ENCODE results near the gene TTC33. TPM values are rescaled to one million over a fixed set of nuclear protein-coding genes. Genes with fewer than 3 reads are reported as not detected.

Gene TTC33
- total RNA-seq, 1 donor from 2014 or later, result 9.7 TPM

- Histone ChIP-seq H3K4me3 (ENCODE audit: low read depth, low read length) (no peak overlapping the region), H3K27me3 (ENCODE audit: control insufficient read depth, insufficient read depth, low read length) (no peaks in the 10 kb centered on the region), H3K36me3 (ENCODE audit: control insufficient read depth, insufficient read depth, low read length) (no peaks in the 10 kb centered on the region)
- no peak for TF ChIP-seq CTCF (IDR thresholded peaks at IDR 0.05; ENCODE audit: insufficient read depth, low read length, severe bottlenecking)
- FAIRE-seq (no peak), DNase-seq (ENCODE audit: low read depth) (no peak)
These were observed 261.0 kb downstream of the TTC33 start for GRCh38 chr5:40494631-40495236.

DNA sequence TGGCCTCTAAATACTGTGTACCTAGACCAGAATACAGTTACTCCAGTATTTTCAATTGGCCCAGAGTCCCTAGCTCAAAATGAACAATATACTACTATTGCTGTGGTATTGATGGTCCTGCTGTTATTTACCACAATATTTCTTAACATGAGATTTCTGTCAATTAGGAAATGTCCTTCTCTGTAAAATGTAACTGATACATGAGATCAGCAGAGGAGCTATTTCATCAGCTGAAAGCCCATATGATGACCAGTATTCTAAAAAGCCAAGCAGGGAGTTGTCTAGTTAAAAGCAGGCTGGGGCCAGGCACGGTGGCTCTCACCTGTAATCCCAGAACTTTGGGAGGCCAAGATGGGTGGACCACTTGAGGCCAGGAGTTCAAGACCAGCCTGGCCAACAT, 263.7 kb downstream of the TTC33 start:
- FAIRE-seq, result no peak
- Histone ChIP-seq H3K4me3 (ENCODE audit: low read depth, low read length) (no peak overlapping the region), H3K36me3 (ENCODE audit: control insufficient read depth, insufficient read depth, low read length) (no peaks in the 10 kb centered on the region), H3K27me3 (ENCODE audit: control insufficient read depth, insufficient read depth, low read length) (no peaks in the 10 kb centered on the region)
- TF ChIP-seq CTCF (IDR thresholded peaks at IDR 0.05; ENCODE audit: insufficient read depth, low read length, severe bottlenecking), result no peak
- DNase-seq (ENCODE audit: low read depth), result no peak

GRCh38 chr5:40491644-40492043, 264.1 kb downstream of the TTC33 start:
- no peak for DNase-seq (ENCODE audit: low read depth)
- Histone ChIP-seq H3K36me3 (ENCODE audit: control insufficient read depth, insufficient read depth, low read length) (no peaks in the 10 kb centered on the region), H3K4me3 (ENCODE audit: low read depth, low read length) (no peak overlapping the region), H3K27me3 (ENCODE audit: control insufficient read depth, insufficient read depth, low read length) (no peaks in the 10 kb centered on the region)
- no peak for TF ChIP-seq CTCF (IDR thresholded peaks at IDR 0.05; ENCODE audit: insufficient read depth, low read length, severe bottlenecking)
- no peak for FAIRE-seq

GRCh38 chr5:40490464-40491111, 265.2 kb downstream of the TTC33 start:
- FAIRE-seq (no peak), DNase-seq (ENCODE audit: low read depth) (no peak)
- no peak for TF ChIP-seq CTCF (IDR thresholded peaks at IDR 0.05; ENCODE audit: insufficient read depth, low read length, severe bottlenecking)
- no peaks in the 10 kb centered on the region for H3K36me3 ChIP-seq (ENCODE audit: control insufficient read depth, insufficient read depth, low read length)
- no peak overlapping the region for H3K4me3 ChIP-seq (ENCODE audit: low read depth, low read length)
- no peaks in the 10 kb centered on the region for H3K27me3 ChIP-seq (ENCODE audit: control insufficient read depth, insufficient read depth, low read length)

- no peak overlapping the region for H3K4me3 ChIP-seq (ENCODE audit: low read depth, low read length)
- DNase-seq (ENCODE audit: low read depth) (no peak), FAIRE-seq (no peak)
- no peak for TF ChIP-seq CTCF (IDR thresholded peaks at IDR 0.05; ENCODE audit: insufficient read depth, low read length, severe bottlenecking)
- no peaks in the 10 kb centered on the region for H3K36me3 ChIP-seq (ENCODE audit: control insufficient read depth, insufficient read depth, low read length)
- no peaks in the 10 kb centered on the region for H3K27me3 ChIP-seq (ENCODE audit: control insufficient read depth, insufficient read depth, low read length)
These were observed 266.3 kb downstream of the TTC33 start for GRCh38 chr5:40489421-40489820.

Measured in bronchial epithelial cell (primary cell).